Esophagus muscularis mucosa (tissue), 4 donors: ENCODE results near the gene NCAM1. TPM values are rescaled to one million over a fixed set of nuclear protein-coding genes. Genes with fewer than 3 reads are reported as not detected.

Experiments
- DNase-seq: peaks from one replicate; pipeline ENCODE4 v3.0.0-alpha.2; 2017; ENCODE audit errors: extremely low spot score
- H3K27ac ChIP-seq, 4 donors: fragments of 200-600 bp; sonication (generic); replicated peaks in 1 of 4; 1 replicate in 3 of 4; 2 replicates in 1 of 4; pipeline ENCODE4 v1.5.1; 2016 to 2019; ENCODE audit warnings: mild to moderate bottlenecking in 1 of 4
- H3K27me3 ChIP-seq, 4 donors: fragments of 200-600 bp; sonication (generic); one replicate each; pipeline versions ENCODE4 v1.5.1 to v1.6.0; 2016 to 2019
- H3K36me3 ChIP-seq, 4 donors: fragments of 200-600 bp; sonication (generic); one replicate each; pipeline ENCODE4 v1.5.1; 2016 to 2019
- H3K4me1 ChIP-seq, 4 donors: fragments of 200-600 bp; sonication (generic); one replicate each; pipeline ENCODE4 v1.5.1; 2016 to 2019
- H3K4me3 ChIP-seq, 4 donors: fragments of 200-600 bp; sonication (generic); 1 replicate in 2 of 4; 2 replicates in 2 of 4; pipeline ENCODE4 v1.5.1; 2016 to 2019; ENCODE audit warnings: mild to moderate bottlenecking in 4 of 4, moderate library complexity in 1 of 4
- H3K9me3 ChIP-seq, 4 donors: fragments of 200-600 bp; sonication (generic); 1 replicate in 3 of 4; 2 replicates in 1 of 4; pipeline ENCODE4 v1.5.1; 2016 to 2019
- EP300 ChIP-seq: sonication (generic); formaldehyde crosslinking; IDR thresholded peaks from one replicate; pipeline ENCODE4 v1.6.1; 2017; ENCODE audit warnings: antibody characterized with exemption
- POLR2A ChIP-seq: fragments of 450-650 bp; IDR thresholded peaks from one replicate; pipeline ENCODE4 v1.6.1; 2017; ENCODE audit warnings: antibody characterized with exemption, moderate library complexity, mild to moderate bottlenecking, low read depth
- POLR2AphosphoS5 ChIP-seq, 2 donors: sonication (generic); formaldehyde crosslinking; IDR thresholded peaks; one replicate each; pipeline ENCODE4 v1.6.1; 2017; ENCODE audit warnings: antibody characterized with exemption in 2 of 2
- WGBS: methylation state at CpG from one replicate; pipeline ENCODE4 v1.1.5; 2018; 5-methylcytosine and 5-hydroxymethylcytosine counted together
- intact Hi-C: fragments of 100-400 bp; cut with DNase I; formaldehyde crosslinking; loops from one replicate; pipeline ENCODE4 v1.15.1; 2023
- total RNA-seq, 4 donors: library from RNA; depleted of rRNA; stranded (reverse); fragments of >200 nt; gene quantifications; one replicate each; pipeline versions ENCODE4 v1.1.0 to v1.2.1, GENCODE V29; 2016
- TF ChIP-seq, protein P1 (sequence below), 3 experiments: fragments of 200-600 bp in 2 of 3; fragments of 450-650 bp in 1 of 3; sonication (generic) in 2 of 3; IDR thresholded peaks; one replicate each; pipeline ENCODE4 v1.5.1; 2017 to 2019; ENCODE audit warnings: antibody characterized with exemption in 3 of 3, mild to moderate bottlenecking in 2 of 3, moderate library complexity in 1 of 3

NCAM1 gene
- total RNA-seq, 4 donors from 2014 or later, result 83.5 to 161 (median 95.2) TPM

DNA sequence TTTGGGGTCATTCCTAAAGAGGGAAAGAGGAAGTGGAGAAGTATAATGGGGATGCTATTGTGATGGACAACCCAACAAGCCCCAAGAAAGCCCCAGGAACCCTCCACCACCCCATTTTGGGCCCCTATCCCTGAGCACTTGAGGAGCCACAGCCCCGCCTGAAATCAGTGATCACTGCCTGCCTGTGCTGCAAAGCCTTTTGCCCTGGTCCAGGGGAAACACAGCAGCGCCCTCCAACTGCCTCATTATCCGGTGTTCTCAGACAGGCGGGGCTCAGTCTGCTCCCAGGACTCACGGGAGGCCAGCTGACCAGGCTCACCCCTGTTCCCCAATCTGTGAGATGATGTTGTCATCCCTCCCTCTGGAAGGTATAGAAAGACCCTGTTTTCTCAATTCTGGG lies 308.4 kb downstream of the NCAM1 start:
- peaks cover 0 to 4% (median 0%) of the 10 kb centered on the region in 4 donors for H3K4me1 ChIP-seq
- WGBS, result 100% methylated on average over 3 of the region's 5 CpGs
- H3K9me3 ChIP-seq, result no peaks in the 10 kb centered on the region
- H3K27me3 ChIP-seq, result no peaks in the 10 kb centered on the region
- no peak for TF ChIP-seq POLR2A
- TF ChIP-seq EP300, result no peak
- TF ChIP-seq, protein P1, sequence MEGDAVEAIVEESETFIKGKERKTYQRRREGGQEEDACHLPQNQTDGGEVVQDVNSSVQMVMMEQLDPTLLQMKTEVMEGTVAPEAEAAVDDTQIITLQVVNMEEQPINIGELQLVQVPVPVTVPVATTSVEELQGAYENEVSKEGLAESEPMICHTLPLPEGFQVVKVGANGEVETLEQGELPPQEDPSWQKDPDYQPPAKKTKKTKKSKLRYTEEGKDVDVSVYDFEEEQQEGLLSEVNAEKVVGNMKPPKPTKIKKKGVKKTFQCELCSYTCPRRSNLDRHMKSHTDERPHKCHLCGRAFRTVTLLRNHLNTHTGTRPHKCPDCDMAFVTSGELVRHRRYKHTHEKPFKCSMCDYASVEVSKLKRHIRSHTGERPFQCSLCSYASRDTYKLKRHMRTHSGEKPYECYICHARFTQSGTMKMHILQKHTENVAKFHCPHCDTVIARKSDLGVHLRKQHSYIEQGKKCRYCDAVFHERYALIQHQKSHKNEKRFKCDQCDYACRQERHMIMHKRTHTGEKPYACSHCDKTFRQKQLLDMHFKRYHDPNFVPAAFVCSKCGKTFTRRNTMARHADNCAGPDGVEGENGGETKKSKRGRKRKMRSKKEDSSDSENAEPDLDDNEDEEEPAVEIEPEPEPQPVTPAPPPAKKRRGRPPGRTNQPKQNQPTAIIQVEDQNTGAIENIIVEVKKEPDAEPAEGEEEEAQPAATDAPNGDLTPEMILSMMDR (IDR thresholded peaks at IDR 0.05), result no peak
- no peak for TF ChIP-seq POLR2AphosphoS5 (IDR thresholded peaks at IDR 0.05)
- H3K4me3 ChIP-seq, result no peak overlapping the region
- DNase-seq, result no peak
- H3K36me3 ChIP-seq, result peaks cover 0 to 30% (median 14%) of the 10 kb centered on the region in 4 donors
- intact Hi-C loops, result no loop called here
- H3K27ac ChIP-seq, result no peak overlapping the region

DNA sequence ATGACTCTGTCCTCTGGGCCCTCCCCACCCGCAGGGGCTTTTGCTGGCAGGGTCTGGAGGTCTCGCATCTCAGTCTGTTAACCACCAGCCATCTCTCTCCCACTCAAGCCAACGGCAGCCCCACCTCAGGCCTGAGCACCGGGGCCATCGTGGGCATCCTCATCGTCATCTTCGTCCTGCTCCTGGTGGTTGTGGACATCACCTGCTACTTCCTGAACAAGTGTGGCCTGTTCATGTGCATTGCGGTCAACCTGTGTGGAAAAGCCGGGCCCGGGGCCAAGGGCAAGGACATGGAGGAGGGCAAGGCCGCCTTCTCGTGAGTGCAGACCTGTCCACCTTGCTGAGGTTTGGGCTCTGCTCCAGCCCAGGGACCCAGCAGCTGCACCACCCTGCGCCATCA lies 308.9 kb downstream of the NCAM1 start:
- 100% methylated on average over 7 of the region's 13 CpGs for WGBS
- intact Hi-C loops, result no loop called here
- Histone ChIP-seq H3K36me3 (peaks cover 0 to 34% (median 14%) of the 10 kb centered on the region in 4 donors), H3K9me3 (no peaks in the 10 kb centered on the region), H3K4me1 (peaks cover 0 to 4% (median 0%) of the 10 kb centered on the region in 4 donors), H3K4me3 (no peak overlapping the region), H3K27ac (no peak overlapping the region), H3K27me3 (no peaks in the 10 kb centered on the region)
- TF ChIP-seq POLR2AphosphoS5 (IDR thresholded peaks at IDR 0.05) (no peak), POLR2A (no peak)
- TF ChIP-seq, protein P1 (IDR thresholded peaks at IDR 0.05), result no peak
- no peak for DNase-seq

DNA sequence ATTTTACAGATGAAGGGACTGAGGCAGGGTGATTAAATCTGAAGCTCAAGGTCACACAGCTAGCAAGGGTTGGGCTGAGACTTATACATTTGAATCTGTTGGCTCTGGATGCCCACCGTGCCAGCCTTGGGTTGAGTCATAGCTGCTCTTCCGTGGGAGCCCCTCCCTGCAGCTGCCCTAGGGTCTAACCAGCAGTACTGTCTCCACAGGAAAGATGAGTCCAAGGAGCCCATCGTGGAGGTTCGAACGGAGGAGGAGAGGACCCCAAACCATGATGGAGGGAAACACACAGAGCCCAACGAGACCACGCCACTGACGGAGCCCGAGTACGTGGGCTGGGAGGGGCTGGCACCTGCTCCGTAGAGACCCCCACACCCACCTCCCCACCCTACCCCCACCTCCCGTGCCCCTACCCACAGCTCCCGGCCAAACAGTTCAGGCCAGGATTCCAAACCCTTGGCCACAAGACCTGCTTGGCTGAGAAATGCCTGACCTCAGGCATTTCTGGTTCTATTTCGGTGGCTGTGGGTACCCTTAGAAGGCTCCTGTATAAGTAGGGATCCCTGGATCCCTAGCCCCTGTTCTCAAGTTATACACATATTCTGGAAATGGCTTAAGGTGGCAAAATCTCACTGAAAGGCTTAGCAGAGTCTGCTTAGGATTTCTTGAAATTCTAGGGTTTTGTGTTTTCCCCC lies 310.5 kb downstream of the NCAM1 start:
- no peaks in the 10 kb centered on the region for H3K27me3 ChIP-seq
- intact Hi-C loops, result no loop called here
- no peaks in the 10 kb centered on the region for H3K9me3 ChIP-seq
- TF ChIP-seq, protein P1 (IDR thresholded peaks at IDR 0.05), result no peak
- TF ChIP-seq POLR2A (no peak), POLR2AphosphoS5 (IDR thresholded peaks at IDR 0.05) (no peak), EP300 (no peak)
- WGBS, result 90% methylated on average over 12 of the region's 14 CpGs
- peaks cover 0 to 39% (median 16%) of the 10 kb centered on the region in 4 donors for H3K36me3 ChIP-seq
- no peak overlapping the region for H3K27ac ChIP-seq
- H3K4me3 ChIP-seq, result no peak overlapping the region
- no peaks in the 10 kb centered on the region for H3K4me1 ChIP-seq
- no peak for DNase-seq

DNA sequence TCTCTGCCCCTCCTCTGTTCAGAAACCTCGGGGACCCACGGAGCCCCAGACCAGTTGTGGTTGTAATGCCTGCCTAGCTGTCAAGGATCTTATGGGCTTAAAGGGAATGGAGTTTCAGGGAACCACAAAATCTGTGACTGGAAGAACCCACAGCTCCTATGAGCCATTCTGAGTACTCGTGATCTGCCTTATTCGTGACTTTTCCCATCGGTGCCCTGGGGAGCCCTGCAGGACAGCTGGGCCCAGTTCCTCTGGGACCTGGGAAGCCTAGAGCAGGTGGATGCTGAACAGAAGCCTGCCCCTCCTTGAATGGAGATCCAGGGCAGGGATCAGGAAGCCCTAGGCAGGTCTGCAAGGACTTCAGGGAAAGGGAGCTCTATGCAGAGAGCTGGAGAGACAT lies 311.1 kb downstream of the NCAM1 start:
- H3K9me3 ChIP-seq, result no peaks in the 10 kb centered on the region
- 69% methylated on average over 5 of the region's 5 CpGs for WGBS
- DNase-seq, result no peak

DNA sequence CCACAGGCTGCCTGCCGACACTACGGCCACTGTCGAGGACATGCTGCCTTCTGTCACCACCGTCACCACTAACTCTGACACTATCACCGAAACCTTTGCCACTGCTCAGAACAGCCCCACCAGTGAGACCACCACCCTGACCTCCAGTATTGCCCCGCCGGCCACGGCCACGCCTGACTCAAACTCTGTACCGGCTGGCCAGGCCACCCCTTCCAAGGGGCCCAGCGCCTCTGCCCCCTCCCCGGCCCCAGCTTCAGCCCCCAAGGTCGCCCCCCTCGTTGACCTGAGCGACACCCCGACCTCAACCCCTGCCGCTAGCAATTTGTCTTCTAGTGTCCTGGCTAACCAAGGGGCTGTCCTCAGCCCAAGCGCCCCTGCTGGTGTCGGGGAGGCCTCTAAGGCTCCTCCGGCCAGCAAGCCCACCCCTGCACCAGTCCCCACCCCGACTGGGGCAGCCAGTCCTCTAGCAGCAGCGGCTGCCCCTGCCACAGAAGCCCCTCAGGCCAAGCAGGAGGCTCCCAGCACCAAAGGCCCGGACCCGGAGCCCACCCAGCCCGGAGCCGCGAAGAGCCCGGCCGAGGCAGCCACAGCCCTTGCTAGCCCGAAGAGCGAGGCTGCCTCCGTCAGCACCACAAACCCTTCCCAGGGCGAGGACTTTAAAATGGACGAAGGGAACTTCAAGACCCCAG lies 311.9 kb downstream of the NCAM1 start:
- 89% methylated on average over 20 of the region's 34 CpGs for WGBS
- H3K4me1 ChIP-seq, result no peaks in the 10 kb centered on the region

More for the DNA sequence above, 311.1 kb downstream of the NCAM1 start:
- no peak overlapping the region for H3K27ac ChIP-seq
- intact Hi-C loops, result no loop called here
- no peaks in the 10 kb centered on the region for H3K27me3 ChIP-seq
- peaks cover 0 to 34% (median 16%) of the 10 kb centered on the region in 4 donors for H3K36me3 ChIP-seq
- H3K4me3 ChIP-seq, result no peak overlapping the region
- no peaks in the 10 kb centered on the region for H3K4me1 ChIP-seq
- TF ChIP-seq EP300, result no peak

More for the DNA sequence above, 311.9 kb downstream of the NCAM1 start:
- Histone ChIP-seq H3K27me3 (no peaks in the 10 kb centered on the region), H3K36me3 (peaks cover 0 to 33% (median 16%) of the 10 kb centered on the region in 4 donors), H3K9me3 (no peaks in the 10 kb centered on the region), H3K4me3 (no peak overlapping the region), H3K27ac (no peak overlapping the region)
- intact Hi-C loops, result no loop called here
- DNase-seq, result no peak
- TF ChIP-seq POLR2A (no peak), POLR2AphosphoS5 (IDR thresholded peaks at IDR 0.05) (no peak), EP300 (no peak)
- TF ChIP-seq, protein P1 (IDR thresholded peaks at IDR 0.05), result no peak
